IMR-90 (cell line): ENCODE data around the gene AGAP1. TPM values are rescaled to one million over a fixed set of nuclear protein-coding genes. Genes with fewer than 3 reads are reported as not detected.

Experiments used
- ATAC-seq: fragments of 200-7000 bp; cut with Tn5 transposase; 2 replicates; pipeline ENCODE4 v1.9.1; 2020; ENCODE audit warnings: low read depth, mild to moderate bottlenecking, moderate library complexity
- BruUV-seq: library from RNA; stranded (reverse); fragments of 400-500 nt; replicated peaks from 2 replicates; lab custom pipeline; 2021; lab: Mats Ljungman, UMichigan
- CTCF ChIA-PET: fragments of 300-600 bp; formaldehyde crosslinking; extraction: SDS; loops from one replicate; lab custom pipeline; 2021; ENCODE audit warnings: antibody characterized with exemption; lab: Yijun Ruan, JAX
- POLR2A ChIA-PET: fragments of 300-600 bp; sonication (Branson Sonifier 250); formaldehyde crosslinking; loops from one replicate; lab custom pipeline; 2022; ENCODE audit warnings: antibody characterized with exemption; ENCODE audit not compliant: unreplicated experiment; lab: Charles Lee
- DNase-seq: peaks from one replicate; pipeline ENCODE4 v3.0.0; 2013
- H2AFZ ChIP-seq: replicated peaks from 2 replicates; pipeline ENCODE3; 2013; ENCODE audit warnings: low read length, mild to moderate bottlenecking; ENCODE audit not compliant: poor library complexity
- H2AK5ac ChIP-seq: 2 replicates; pipeline ENCODE4 v1.6.1; 2013; ENCODE audit warnings: low read depth, low read length, inconsistent platforms
- H2AK9ac ChIP-seq: replicated peaks from 2 replicates; pipeline ENCODE3; 2013; ENCODE audit warnings: mild to moderate bottlenecking, low read depth, low read length, moderate library complexity; ENCODE audit not compliant: poor library complexity
- H2BK120ac ChIP-seq: 2 replicates; pipeline ENCODE4 v1.6.1; 2013; ENCODE audit warnings: low read depth, low read length, inconsistent platforms
- H2BK15ac ChIP-seq: 3 replicates; pipeline ENCODE4 v1.6.1; 2013; ENCODE audit warnings: low read depth, low read length, inconsistent platforms
- H2BK20ac ChIP-seq: 2 replicates; pipeline ENCODE4 v1.6.1; 2013; ENCODE audit warnings: low read depth, mild to moderate bottlenecking, inconsistent platforms, low read length, moderate library complexity
- H2BK5ac ChIP-seq: 2 replicates; pipeline ENCODE4 v1.6.1; 2013; ENCODE audit warnings: mild to moderate bottlenecking, low read depth, low read length, inconsistent platforms; ENCODE audit not compliant: poor library complexity, severe bottlenecking
- H3K14ac ChIP-seq: replicated peaks from 2 replicates; pipeline ENCODE4 v1.6.1; 2013; ENCODE audit warnings: low read depth, low read length, inconsistent platforms
- H3K18ac ChIP-seq: 2 replicates; pipeline ENCODE4 v1.6.1; 2013; ENCODE audit warnings: low read depth, low read length, control low read depth
- H3K23ac ChIP-seq: 2 replicates; pipeline ENCODE4 v1.6.1; 2013; ENCODE audit warnings: low read depth, low read length, inconsistent platforms
- H3K27ac ChIP-seq: 2 replicates; pipeline ENCODE4 v1.5.1; 2013; ENCODE audit warnings: mild to moderate bottlenecking, control low read depth, low read length; ENCODE audit not compliant: insufficient read depth
- H3K27me3 ChIP-seq: 2 replicates; pipeline ENCODE4 v1.6.1; 2013; ENCODE audit warnings: low read length; ENCODE audit not compliant: control insufficient read depth, insufficient read depth
- H3K36me3 ChIP-seq: 2 replicates; pipeline ENCODE4 v1.6.1; 2013; ENCODE audit warnings: low read length, mixed read lengths; ENCODE audit not compliant: control insufficient read depth, insufficient read depth
- H3K4ac ChIP-seq: 2 replicates; pipeline ENCODE4 v1.6.1; 2013; ENCODE audit warnings: low read depth, low read length, inconsistent platforms
- H3K4me1 ChIP-seq: 2 replicates; pipeline ENCODE4 v1.6.1; 2013; ENCODE audit warnings: low read length, mixed read lengths; ENCODE audit not compliant: control insufficient read depth, insufficient read depth
- H3K4me2 ChIP-seq: 2 replicates; pipeline ENCODE4 v1.6.1; 2013; ENCODE audit warnings: low read depth, mild to moderate bottlenecking, control low read depth, low read length, moderate library complexity
- H3K4me3 ChIP-seq: 2 replicates; pipeline ENCODE4 v1.5.1; 2013; ENCODE audit warnings: low read depth, mild to moderate bottlenecking, control low read depth, low read length, moderate library complexity; ENCODE audit not compliant: insufficient read depth
- H3K56ac ChIP-seq: 2 replicates; pipeline ENCODE4 v1.6.1; 2013; ENCODE audit warnings: low read length, inconsistent platforms; ENCODE audit not compliant: insufficient read depth; ENCODE audit errors: extremely low read depth
- H3K79me1 ChIP-seq, 2 experiments: 2 replicates each; pipeline ENCODE4 v1.6.1; 2013; ENCODE audit warnings: low read length in 2 of 2, inconsistent platforms in 1 of 2, low read depth in 1 of 2
- H3K9ac ChIP-seq: 2 replicates; pipeline ENCODE4 v1.6.1; 2013; ENCODE audit warnings: low read depth, low read length, control low read depth
- H3K9me1 ChIP-seq: 2 replicates; pipeline ENCODE4 v1.6.1; 2013; ENCODE audit warnings: low read length, inconsistent platforms; ENCODE audit not compliant: insufficient read depth
- H3K9me3 ChIP-seq: 2 replicates; pipeline ENCODE4 v1.6.1; 2013; ENCODE audit warnings: low read length; ENCODE audit not compliant: control insufficient read depth, insufficient read depth
- H4K20me1 ChIP-seq: 2 replicates; pipeline ENCODE4 v1.6.1; 2013; ENCODE audit warnings: low read length, inconsistent platforms; ENCODE audit not compliant: insufficient read depth
- H4K5ac ChIP-seq: 2 replicates; pipeline ENCODE4 v1.6.1; 2013; ENCODE audit warnings: mild to moderate bottlenecking, low read depth, low read length, control low read depth
- H4K8ac ChIP-seq, 2 experiments: 2 replicates each; pipeline ENCODE4 v1.6.1; 2013; ENCODE audit warnings: low read depth in 2 of 2, low read length in 2 of 2, control low read depth in 1 of 2, inconsistent platforms in 1 of 2
- H4K91ac ChIP-seq: 2 replicates; pipeline ENCODE4 v1.6.1; 2013; ENCODE audit warnings: low read depth, low read length, inconsistent platforms; ENCODE audit not compliant: insufficient read depth
- BHLHE40 ChIP-seq: fragments of 150-350 bp; IDR thresholded peaks from 2 replicates; pipeline ENCODE4 v1.6.1; 2016; ENCODE audit warnings: mild to moderate bottlenecking, low read depth, low read length
- MAFK ChIP-seq: IDR thresholded peaks from 2 replicates; pipeline ENCODE4 v1.6.1; 2012; ENCODE audit warnings: low read depth, low read length, improper control_type of control experiment
- MAZ ChIP-seq: IDR thresholded peaks from 2 replicates; pipeline ENCODE4 v1.6.1; 2012; ENCODE audit warnings: low read depth, mild to moderate bottlenecking, low read length, improper control_type of control experiment, moderate library complexity, borderline replicate concordance
- MXI1 ChIP-seq: IDR thresholded peaks from 2 replicates; pipeline ENCODE4 v1.6.1; 2012; ENCODE audit warnings: low read depth, mild to moderate bottlenecking, low read length, moderate library complexity, borderline replicate concordance
- NFE2L2 ChIP-seq: fragments of 150-350 bp; IDR thresholded peaks from 2 replicates; pipeline ENCODE4 v1.6.1; 2016; ENCODE audit warnings: low read depth, mild to moderate bottlenecking, low read length
- RFX5 ChIP-seq: IDR thresholded peaks from 2 replicates; pipeline ENCODE4 v1.8.0; 2012; ENCODE audit warnings: low read depth, mild to moderate bottlenecking, low read length, moderate library complexity
- WGBS, 2 experiments: methylation state at CpG; one replicate each; pipeline versions ENCODE4 v1.1.5 to v1.1.7; 2013; ENCODE audit warnings: missing lambda C conversion rate in 2 of 2; ENCODE audit not compliant: insufficient read length in 1 of 2; ENCODE audit errors: extremely low coverage in 2 of 2; 5-methylcytosine and 5-hydroxymethylcytosine counted together
- dilution Hi-C: fragments of 300-500 bp; cut with HindIII; formaldehyde crosslinking; loops from one replicate; pipeline ENCODE4 v1.14.3; 2018; ENCODE audit warnings: low sequenced_read_pairs; ENCODE audit not compliant: unreplicated experiment
- in situ Hi-C: fragments of 300-500 bp; cut with MboI; formaldehyde crosslinking; loops from 3 replicates; pipeline ENCODE4 v1.14.3; 2019; ENCODE audit warnings: low sequenced_read_pairs, inconsistent platforms, mixed read lengths
- intact Hi-C: fragments of 100-400 bp; cut with micrococcal nuclease; formaldehyde crosslinking; loops from 2 replicates; pipeline ENCODE4 v1.10.0; 2022
- polyA plus RNA-seq, 3 experiments: library from polyadenylated mRNA; depleted of rRNA; stranded (reverse); fragments of >200 nt; gene quantifications; 2 replicates each; pipeline ENCODE4 v1.2.3, GENCODE V29; 2012; ENCODE audit warnings: low replicate concordance in 1 of 3
- total RNA-seq: library from RNA; depleted of rRNA; stranded (reverse); fragments of >200 nt; gene quantifications from 2 replicates; pipeline ENCODE4 v1.2.3, GENCODE V29; 2012

The AGAP1 gene
- total and polyA plus RNA-seq, 2 of the 4 experiments (the other 2 are of a cell fraction) = 15.1 to 16.4 TPM

GRCh38 chr2:235583925-235584637 is 90.2 kb downstream of the AGAP1 start (continued):
- TF ChIP-seq BHLHE40 = no peak

GRCh38 chr2:235584638-235585007 is 90.8 kb downstream of the AGAP1 start:
- TF ChIP-seq NFE2L2 (no peak), MAZ (no peak), RFX5 (no peak), MAFK (no peak), MXI1 (no peak)

More at GRCh38 chr2:235584638-235585007, 90.8 kb downstream of the AGAP1 start:
- Histone ChIP-seq H3K27ac (no peak overlapping the region), H3K36me3 (no peaks in the 10 kb centered on the region), H2AK9ac (no peak overlapping the region), H2BK20ac (no peak overlapping the region), H3K23ac (no peak overlapping the region), H4K20me1 (peaks cover 45% of the 10 kb centered on the region), H2BK120ac (no peak overlapping the region), H3K56ac (no peak overlapping the region), H3K4me3 (no peak overlapping the region), H3K14ac (no peak overlapping the region), H3K4ac (no peak overlapping the region), H3K4me2 (no peak overlapping the region), H2BK15ac (no peak overlapping the region), H3K9ac (no peak overlapping the region), H3K79me1 (peaks cover 30 to 63% of the 10 kb centered on the region in 2 experiments), H4K91ac (no peak overlapping the region), H3K4me1 (no peaks in the 10 kb centered on the region), H4K8ac (no peak overlapping the region), H2AK5ac (no peak overlapping the region), H2AFZ (no peak overlapping the region), H4K5ac (no peak overlapping the region), H3K18ac (no peak overlapping the region), H3K27me3 (no peaks in the 10 kb centered on the region), H3K9me3 (no peaks in the 10 kb centered on the region), H3K9me1 (peaks cover 9% of the 10 kb centered on the region), H2BK5ac (no peak overlapping the region)
- intact Hi-C loops = loop anchor here (5.0 kb wide), 1 partner anchor 1032 kb away; no protein-coding TSS in a partner anchor
- in situ Hi-C loops = loop anchor here (5.0 to 25.0 kb wide), 2 partner anchors 437 to 1047 kb away; no protein-coding TSS in a partner anchor
- BruUV-seq = no TSS peak
- CTCF ChIA-PET = no interaction called here
- WGBS, 2 experiments = no CpG with 5 or more reads among the region's 10 CpGs
- POLR2A ChIA-PET = no interaction called here
- ATAC-seq (no peak), DNase-seq (no peak)
- dilution Hi-C loops = no loop called here
